HG02885 (cell line): ENCODE measurements around the gene CHMP2A.
A peak's percentile ranks its signal among the peaks of the same experiment; 100 is the strongest.
"Not testable (repeated sequence)": the region's sequence is repeated elsewhere in the genome, so short reads cannot be mapped to it uniquely, and the experiment has no call there.

Experiments
- ATAC-seq: cut with Tn5 transposase; IDR thresholded peaks from one replicate; pipeline ENCODE4 v1.9.1; 2021; ENCODE audit warnings: mild to moderate bottlenecking; ENCODE audit not compliant: unreplicated experiment, poor library complexity

The CHMP2A gene

GRCh38 chr19:58513694-58514563 lies 41.0 kb downstream of the CHMP2A start:
- ATAC-seq: peak; percentile 80

- ATAC-seq: no peak
These were observed 41.7 kb downstream of the CHMP2A start for GRCh38 chr19:58513213-58513693.

GRCh38 chr19:58511353-58512208 lies 43.3 kb downstream of the CHMP2A start, which contains the start of gene SLC27A5:
Gene SLC27A5, minus strand, starts transcription at chr19:58511992. Its CDS starts 37 bp downstream, at chr19:58511955.
- ATAC-seq: no peak

GRCh38 chr19:58510084-58510862 lies 44.6 kb downstream of the CHMP2A start:
- ATAC-seq: no peak

GRCh38 chr19:58509731-58510083 lies 45.2 kb downstream of the CHMP2A start:
- ATAC-seq: no peak

GRCh38 chr19:58507602-58508223 lies 47.2 kb downstream of the CHMP2A start:
- not testable (repeated sequence) for ATAC-seq
